Measurements from ENCODE around the gene PIGQ.

The PIGQ gene

GRCh38 chr16:569445-570254 is at the start of gene PIGQ:
TSS of gene PIGQ (plus strand) at chr16:569968. CDS start at chr16:574075, 4,107 bp downstream.
- peak; percentile 39 for DNase-seq (ENCODE audit: low spot score)

GRCh38 chr16:520847-521246 is 48.9 kb upstream of the PIGQ start:
- no peak for DNase-seq (ENCODE audit: low spot score)

GRCh38 chr16:521381-522210 is 48.2 kb upstream of the PIGQ start:
- no peak for DNase-seq (ENCODE audit: low spot score)

GRCh38 chr16:522320-523096 is 47.3 kb upstream of the PIGQ start:
- no peak for DNase-seq (ENCODE audit: low spot score)

GRCh38 chr16:523097-523741 is 46.5 kb upstream of the PIGQ start:
- DNase-seq (ENCODE audit: low spot score), result no peak

- no peak for DNase-seq (ENCODE audit: low spot score)
These were observed 45.3 kb upstream of the PIGQ start for GRCh38 chr16:524274-525040.

- no peak for DNase-seq (ENCODE audit: low spot score)
These were observed 44.6 kb upstream of the PIGQ start for GRCh38 chr16:525123-525519.

- DNase-seq (ENCODE audit: low spot score), result no peak
These were observed 44.1 kb upstream of the PIGQ start for GRCh38 chr16:525520-526180.

- DNase-seq (ENCODE audit: low spot score), result no peak
These were observed 43.4 kb upstream of the PIGQ start for GRCh38 chr16:526181-527014.

GRCh38 chr16:527015-527903 is 42.5 kb upstream of the PIGQ start, which contains the start of gene CAPN15:
TSS of gene CAPN15 (plus strand) at chr16:527712. CDS start at chr16:546839, 19,127 bp downstream.
- DNase-seq (ENCODE audit: low spot score), result peak; percentile 82

- no peak for DNase-seq (ENCODE audit: low spot score)
These were observed 41.4 kb upstream of the PIGQ start for GRCh38 chr16:528111-529011.

- DNase-seq (ENCODE audit: low spot score), result no peak
These were observed 40.7 kb upstream of the PIGQ start for GRCh38 chr16:529012-529575.

- DNase-seq (ENCODE audit: low spot score), result no peak
These were observed 39.5 kb upstream of the PIGQ start for GRCh38 chr16:530111-530817.

- DNase-seq (ENCODE audit: low spot score), result no peak
These were observed 38.2 kb upstream of the PIGQ start for GRCh38 chr16:531494-532125.

- DNase-seq (ENCODE audit: low spot score), result no peak
These were observed 36.2 kb upstream of the PIGQ start for GRCh38 chr16:533391-534123.

Data from globus pallidus (tissue), 1 donor.